ENCODE results near the gene KREMEN2. TPM values are rescaled to one million over a fixed set of nuclear protein-coding genes. Genes with fewer than 3 reads are reported as not detected.

Gene KREMEN2
- total and polyA plus RNA-seq, 9 of the 15 experiments (the other 6 are each of a cell fraction or from before 2014, with no cell fraction given): 0.04 to 7.7 (median 1.5) TPM; not detected in 1

GRCh38 chr16:2915196-2915929 lies 48.7 kb upstream of the KREMEN2 start (continued):
- TF ChIP-seq SMARCC2 (IDR thresholded peaks at IDR 0.05; ENCODE audit: low read depth) (no peak), NONO (IDR thresholded peaks at IDR 0.05; ENCODE audit: low read depth in 2 of 2, low read length in 1 of 2) (no peak), MAFK (IDR thresholded peaks at IDR 0.05; ENCODE audit: low read length) (peak; percentile 93)

GRCh38 chr16:2919511-2920255 lies 44.4 kb upstream of the KREMEN2 start:
- in situ Hi-C loops (cut with MboI): no loop called here
- 14% methylated on average over 13 of the region's 13 CpGs for WGBS (ENCODE audit: insufficient coverage, low coverage, missing lambda C conversion rate)
- no peak overlapping the region for H3K27ac ChIP-seq (ENCODE audit: extremely low read depth, low read depth, low read length)
- TF ChIP-seq CEBPB (tag; IDR thresholded peaks at IDR 0.05) (0 out of 2 replicates have a peak, but pooled peaks have one; percentile 6), SPI1 (IDR thresholded peaks at IDR 0.05; ENCODE audit: borderline replicate concordance, low read depth, low read length) (no peak), ETV1 (tag; conservative IDR thresholded peaks at IDR 0.05; ENCODE audit: low read depth) (no peak), PKNOX1 (IDR thresholded peaks at IDR 0.05) (0 out of 2 replicates have a peak, but pooled peaks have one; percentile 7), RAD51 (IDR thresholded peaks at IDR 0.05; ENCODE audit: borderline replicate concordance, low read depth) (peak; percentile 40; the same call in 1 of the 2 replicates), ZNF707 (CRISPR knock-in tag; conservative IDR thresholded peaks at IDR 0.05) (no peak), EHMT2 (IDR thresholded peaks at IDR 0.05) (no peak), BRD9 (IDR thresholded peaks at IDR 0.05; ENCODE audit: low read depth, partially characterized antibody) (peak; percentile 37)
- TF ChIP-seq, protein P1, sequence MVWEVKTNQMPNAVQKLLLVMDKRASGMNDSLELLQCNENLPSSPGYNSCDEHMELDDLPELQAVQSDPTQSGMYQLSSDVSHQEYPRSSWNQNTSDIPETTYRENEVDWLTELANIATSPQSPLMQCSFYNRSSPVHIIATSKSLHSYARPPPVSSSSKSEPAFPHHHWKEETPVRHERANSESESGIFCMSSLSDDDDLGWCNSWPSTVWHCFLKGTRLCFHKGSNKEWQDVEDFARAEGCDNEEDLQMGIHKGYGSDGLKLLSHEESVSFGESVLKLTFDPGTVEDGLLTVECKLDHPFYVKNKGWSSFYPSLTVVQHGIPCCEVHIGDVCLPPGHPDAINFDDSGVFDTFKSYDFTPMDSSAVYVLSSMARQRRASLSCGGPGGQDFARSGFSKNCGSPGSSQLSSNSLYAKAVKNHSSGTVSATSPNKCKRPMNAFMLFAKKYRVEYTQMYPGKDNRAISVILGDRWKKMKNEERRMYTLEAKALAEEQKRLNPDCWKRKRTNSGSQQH (CRISPR knock-in tag; IDR thresholded peaks at IDR 0.05): no peak
- TF ChIP-seq, protein P2, sequence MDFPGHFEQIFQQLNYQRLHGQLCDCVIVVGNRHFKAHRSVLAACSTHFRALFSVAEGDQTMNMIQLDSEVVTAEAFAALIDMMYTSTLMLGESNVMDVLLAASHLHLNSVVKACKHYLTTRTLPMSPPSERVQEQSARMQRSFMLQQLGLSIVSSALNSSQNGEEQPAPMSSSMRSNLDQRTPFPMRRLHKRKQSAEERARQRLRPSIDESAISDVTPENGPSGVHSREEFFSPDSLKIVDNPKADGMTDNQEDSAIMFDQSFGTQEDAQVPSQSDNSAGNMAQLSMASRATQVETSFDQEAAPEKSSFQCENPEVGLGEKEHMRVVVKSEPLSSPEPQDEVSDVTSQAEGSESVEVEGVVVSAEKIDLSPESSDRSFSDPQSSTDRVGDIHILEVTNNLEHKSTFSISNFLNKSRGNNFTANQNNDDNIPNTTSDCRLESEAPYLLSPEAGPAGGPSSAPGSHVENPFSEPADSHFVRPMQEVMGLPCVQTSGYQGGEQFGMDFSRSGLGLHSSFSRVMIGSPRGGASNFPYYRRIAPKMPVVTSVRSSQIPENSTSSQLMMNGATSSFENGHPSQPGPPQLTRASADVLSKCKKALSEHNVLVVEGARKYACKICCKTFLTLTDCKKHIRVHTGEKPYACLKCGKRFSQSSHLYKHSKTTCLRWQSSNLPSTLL (IDR thresholded peaks at IDR 0.05): no peak

More at GRCh38 chr16:2919511-2920255, 44.4 kb upstream of the KREMEN2 start:
- H3K4me1 ChIP-seq (replicated peaks in 1 of 2; ENCODE audit: control insufficient read depth in 2 of 2, insufficient read depth in 2 of 2, low read length in 2 of 2): peaks cover 9 to 11% of the 10 kb centered on the region in 2 experiments
- no peak overlapping the region for H3K4me2 ChIP-seq (ENCODE audit: insufficient read depth, low read length)
- FAIRE-seq (peak; percentile 96), ATAC-seq (peak; percentile 70), DNase-seq (ENCODE audit: extremely low read depth in 1 of 4, low spot score in 3 of 4) (peak; percentile 58 to 76 (median 62))
- H3K9ac ChIP-seq (ENCODE audit: insufficient read depth in 1 of 2, low read depth in 2 of 2, low read length in 2 of 2): no peak overlapping the region
- BruUV-seq (replicated peaks): no TSS peak
- no peaks in the 10 kb centered on the region for H3K9me1 ChIP-seq (ENCODE audit: control insufficient read depth, insufficient read depth, low read length)
- H3K27me3 ChIP-seq (ENCODE audit: control insufficient read depth in 2 of 2, insufficient read depth in 2 of 2, low read length in 2 of 2): no peaks in the 10 kb centered on the region
- H3K4me3 ChIP-seq: no peak overlapping the region
- no peaks in the 10 kb centered on the region for H3K79me2 ChIP-seq (ENCODE audit: control insufficient read depth, insufficient read depth, low read length)
- ChIA-PET CTCF (ENCODE audit: low intra/inter-chr PET ratio) (interaction anchor here (0.7 to 2.7 kb wide), 5 partner anchors 38 to 904 kb away, joined by 3 to 23 read pairs (median 6); no protein-coding TSS in a partner anchor), POLR2A (interaction anchor here (0.7 to 1.4 kb wide), 2 partner anchors 20 to 63 kb away, joined by 3 read pairs; no protein-coding TSS in a partner anchor)
- intact Hi-C loops (cut with micrococcal nuclease): loop anchor here (2.0 to 5.0 kb wide), 2 partner anchors 45 to 82 kb away; no protein-coding TSS in a partner anchor
- no peaks in the 10 kb centered on the region for H3K9me3 ChIP-seq (replicated peaks; ENCODE audit: control insufficient read depth, insufficient read depth, low read depth, low read length)
- no peaks in the 10 kb centered on the region for H4K20me1 ChIP-seq (replicated peaks; ENCODE audit: control insufficient read depth, insufficient read depth, low read length)
- peaks cover 39% of the 10 kb centered on the region; the same call in 1 of the 3 replicates for H3K36me3 ChIP-seq (ENCODE audit: control insufficient read depth, insufficient read depth, low read length)
- no peak overlapping the region for H2AFZ ChIP-seq (ENCODE audit: low read depth, low read length)

Measured in K562 (cell line).